Keratinocyte (primary cell): Measurements from ENCODE around the gene SCAF4.

Experiments
- EZH2 ChIP-seq: IDR thresholded peaks from one replicate; pipeline ENCODE4 v1.6.1; 2012; ENCODE audit warnings: inconsistent platforms, mild to moderate bottlenecking, low read length, moderate library complexity
- TF ChIP-seq, protein P1 (sequence below), 3 experiments: IDR thresholded peaks in 1 of 3; conservative IDR thresholded peaks in 1 of 3; optimal IDR thresholded peaks in 1 of 3; 2 replicates in 2 of 3; 3 replicates in 1 of 3; pipeline versions ENCODE3 to v1.5.1; 2011; ENCODE audit warnings: low read length in 3 of 3, mild to moderate bottlenecking in 3 of 3, moderate library complexity in 2 of 3, control low read depth in 1 of 3, inconsistent platforms in 1 of 3; ENCODE audit not compliant: insufficient read depth in 2 of 3; ENCODE audit errors: extremely low read depth in 1 of 3

DNA sequence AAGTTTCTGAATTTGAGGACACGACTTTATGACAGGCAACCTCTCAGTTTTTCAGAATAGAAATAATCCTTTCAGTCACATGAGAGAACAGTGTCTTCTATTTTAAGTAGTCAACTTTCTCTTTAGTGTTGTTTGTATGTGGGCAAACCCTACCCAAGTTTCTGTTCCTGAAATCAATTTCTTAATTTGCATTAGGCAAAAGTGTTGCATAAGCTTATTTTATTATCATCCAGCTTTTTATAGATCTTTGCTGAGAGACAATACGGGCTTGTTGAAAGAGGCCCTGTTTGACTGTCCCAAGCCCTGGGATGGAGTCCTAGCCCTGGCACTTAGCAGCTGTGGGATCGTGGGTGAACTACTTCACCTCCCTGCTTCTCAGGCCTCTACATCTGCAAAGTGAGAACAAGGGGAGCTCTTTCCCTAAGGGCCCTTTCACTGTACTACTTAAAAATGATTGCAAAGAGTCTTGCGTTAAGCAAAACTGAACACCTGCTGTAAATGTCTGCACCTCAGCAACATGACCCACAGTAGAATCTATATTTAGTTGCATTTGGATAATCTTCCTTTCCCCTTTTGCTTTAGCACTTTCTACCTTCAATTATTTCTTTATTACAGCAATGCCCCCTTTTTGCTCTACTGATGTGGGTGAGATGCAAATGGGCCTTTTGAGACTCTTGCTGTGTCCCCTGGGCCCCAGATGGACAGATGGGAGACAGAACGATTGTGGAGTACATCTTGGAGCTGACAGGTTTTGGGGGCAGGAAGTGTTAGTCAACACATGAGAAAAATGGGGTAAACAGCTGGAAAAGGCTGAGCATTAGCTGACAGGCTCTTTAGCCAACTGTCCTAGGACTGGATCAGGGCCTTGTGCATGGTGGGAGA lies 41.0 kb upstream of the SCAF4 start:
- TF ChIP-seq, protein P1, sequence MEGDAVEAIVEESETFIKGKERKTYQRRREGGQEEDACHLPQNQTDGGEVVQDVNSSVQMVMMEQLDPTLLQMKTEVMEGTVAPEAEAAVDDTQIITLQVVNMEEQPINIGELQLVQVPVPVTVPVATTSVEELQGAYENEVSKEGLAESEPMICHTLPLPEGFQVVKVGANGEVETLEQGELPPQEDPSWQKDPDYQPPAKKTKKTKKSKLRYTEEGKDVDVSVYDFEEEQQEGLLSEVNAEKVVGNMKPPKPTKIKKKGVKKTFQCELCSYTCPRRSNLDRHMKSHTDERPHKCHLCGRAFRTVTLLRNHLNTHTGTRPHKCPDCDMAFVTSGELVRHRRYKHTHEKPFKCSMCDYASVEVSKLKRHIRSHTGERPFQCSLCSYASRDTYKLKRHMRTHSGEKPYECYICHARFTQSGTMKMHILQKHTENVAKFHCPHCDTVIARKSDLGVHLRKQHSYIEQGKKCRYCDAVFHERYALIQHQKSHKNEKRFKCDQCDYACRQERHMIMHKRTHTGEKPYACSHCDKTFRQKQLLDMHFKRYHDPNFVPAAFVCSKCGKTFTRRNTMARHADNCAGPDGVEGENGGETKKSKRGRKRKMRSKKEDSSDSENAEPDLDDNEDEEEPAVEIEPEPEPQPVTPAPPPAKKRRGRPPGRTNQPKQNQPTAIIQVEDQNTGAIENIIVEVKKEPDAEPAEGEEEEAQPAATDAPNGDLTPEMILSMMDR (optimal IDR thresholded peaks at IDR 0.05 in 1 of 3, IDR thresholded peaks at IDR 0.05 in 1 of 3, conservative IDR thresholded peaks at IDR 0.05 in 1 of 3; ENCODE audit: extremely low read depth in 1 of 3, insufficient read depth in 2 of 3, low read length in 3 of 3) = no peak
- no peak for TF ChIP-seq EZH2
